GM18907 (cell line): ENCODE results near the gene PSTPIP1.
"Not testable (repeated sequence)": the region's sequence is repeated elsewhere in the genome, so short reads cannot be mapped to it uniquely, and the experiment has no call there.

Source experiments
- ATAC-seq: cut with Tn5 transposase; IDR thresholded peaks from one replicate; pipeline ENCODE4 v1.9.1; 2021; ENCODE audit warnings: mild to moderate bottlenecking, moderate library complexity; ENCODE audit not compliant: unreplicated experiment

The PSTPIP1 gene

GRCh38 chr15:76994971-76995945, at the start of gene PSTPIP1:
Gene PSTPIP1 (plus strand): TSS chr15:76995126. CDS start chr15:76995574, 448 bp downstream.
- ATAC-seq = peak; percentile 64

GRCh38 chr15:76945494-76946093, 49.3 kb upstream of the PSTPIP1 start:
- ATAC-seq = no peak

GRCh38 chr15:76947454-76947853, 47.5 kb upstream of the PSTPIP1 start:
- no peak for ATAC-seq

GRCh38 chr15:76951220-76951619, 43.7 kb upstream of the PSTPIP1 start:
- no peak for ATAC-seq

- no peak for ATAC-seq
Measured at GRCh38 chr15:76953913-76954312, 41.0 kb upstream of the PSTPIP1 start.

GRCh38 chr15:76954744-76955143, 40.2 kb upstream of the PSTPIP1 start:
- no peak for ATAC-seq

- ATAC-seq = no peak
Measured at GRCh38 chr15:76961268-76962011, 33.5 kb upstream of the PSTPIP1 start.

- ATAC-seq = no peak
Measured at GRCh38 chr15:76962337-76963013, 32.5 kb upstream of the PSTPIP1 start.

- ATAC-seq = no peak
Measured at GRCh38 chr15:76963596-76963995, 31.3 kb upstream of the PSTPIP1 start.

- no peak for ATAC-seq
Measured at GRCh38 chr15:76964157-76964556, 30.8 kb upstream of the PSTPIP1 start.

- not testable (repeated sequence) for ATAC-seq
Measured at GRCh38 chr15:76966051-76966450, 28.9 kb upstream of the PSTPIP1 start.

GRCh38 chr15:76967067-76967466, 27.9 kb upstream of the PSTPIP1 start:
- no peak for ATAC-seq

- ATAC-seq = no peak
Measured at GRCh38 chr15:76968306-76968705, 26.6 kb upstream of the PSTPIP1 start.

- no peak for ATAC-seq
Measured at GRCh38 chr15:76972389-76973361, 22.3 kb upstream of the PSTPIP1 start.

GRCh38 chr15:76973362-76973743, 21.6 kb upstream of the PSTPIP1 start:
- ATAC-seq = no peak

GRCh38 chr15:76973906-76974305, 21.0 kb upstream of the PSTPIP1 start:
- ATAC-seq = no peak

- no peak for ATAC-seq
Measured at GRCh38 chr15:76974456-76975036, 20.4 kb upstream of the PSTPIP1 start.

GRCh38 chr15:76976141-76976540, 18.8 kb upstream of the PSTPIP1 start:
- no peak for ATAC-seq

- no peak for ATAC-seq
Measured at GRCh38 chr15:76976572-76977270, 18.2 kb upstream of the PSTPIP1 start.
